ENCODE measurements around the gene KRTCAP2. TPM values are rescaled to one million over a fixed set of nuclear protein-coding genes. Genes with fewer than 3 reads are reported as not detected.

KRTCAP2 gene
- polyA plus RNA-seq, 4 donors: 144 to 286 (median 201) TPM

DNA sequence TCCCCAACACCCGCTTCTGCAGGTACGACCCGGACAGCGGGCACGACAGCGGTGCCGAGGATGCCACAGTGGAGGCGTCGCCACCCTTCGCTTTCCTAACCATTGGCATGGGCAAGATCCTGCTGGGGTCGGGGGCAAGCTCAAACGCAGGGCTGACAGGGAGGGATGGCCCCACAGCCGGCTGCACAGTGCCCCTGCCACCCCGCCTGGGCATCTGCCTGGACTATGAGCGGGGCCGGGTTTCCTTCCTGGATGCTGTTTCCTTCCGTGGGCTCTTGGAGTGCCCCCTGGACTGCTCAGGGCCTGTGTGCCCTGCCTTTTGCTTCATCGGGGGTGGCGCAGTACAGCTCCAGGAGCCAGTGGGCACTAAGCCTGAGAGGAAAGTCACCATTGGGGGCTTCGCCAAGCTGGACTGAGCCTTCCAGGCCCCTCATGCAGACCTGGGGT lies 10.7 kb upstream of the KRTCAP2 start:
- H3K4me1 ChIP-seq (ENCODE audit: control insufficient read depth in 3 of 3, insufficient read depth in 2 of 3, low read depth in 1 of 3, low read length in 2 of 3): peaks cover 4 to 20% (median 8%) of the 10 kb centered on the region in 3 donors
- 86 to 92% (median 91%) methylated on average over 20 of the region's 20 CpGs for WGBS, 3 donors
- no peak overlapping the region for H3K27ac ChIP-seq (ENCODE audit: low read depth in 1 of 3, low read length in 2 of 3)
- no peak for FAIRE-seq
- H3K36me3 ChIP-seq (ENCODE audit: control insufficient read depth in 3 of 3, insufficient read depth in 2 of 3, low read depth in 1 of 3, low read length in 3 of 3): peaks cover 0 to 6% (median 0%) of the 10 kb centered on the region in 3 donors
- no peaks in the 10 kb centered on the region for H3K27me3 ChIP-seq (ENCODE audit: control insufficient read depth in 3 of 3, insufficient read depth in 3 of 3, low read length in 3 of 3)
- H3K4me3 ChIP-seq (ENCODE audit: low read depth in 1 of 3, low read length in 3 of 3): no peak overlapping the region
- no peaks in the 10 kb centered on the region for H3K9me3 ChIP-seq (ENCODE audit: control insufficient read depth in 2 of 2, insufficient read depth in 1 of 2, low read depth in 1 of 2, low read length in 1 of 2)
- DNase-seq: no peak

DNA sequence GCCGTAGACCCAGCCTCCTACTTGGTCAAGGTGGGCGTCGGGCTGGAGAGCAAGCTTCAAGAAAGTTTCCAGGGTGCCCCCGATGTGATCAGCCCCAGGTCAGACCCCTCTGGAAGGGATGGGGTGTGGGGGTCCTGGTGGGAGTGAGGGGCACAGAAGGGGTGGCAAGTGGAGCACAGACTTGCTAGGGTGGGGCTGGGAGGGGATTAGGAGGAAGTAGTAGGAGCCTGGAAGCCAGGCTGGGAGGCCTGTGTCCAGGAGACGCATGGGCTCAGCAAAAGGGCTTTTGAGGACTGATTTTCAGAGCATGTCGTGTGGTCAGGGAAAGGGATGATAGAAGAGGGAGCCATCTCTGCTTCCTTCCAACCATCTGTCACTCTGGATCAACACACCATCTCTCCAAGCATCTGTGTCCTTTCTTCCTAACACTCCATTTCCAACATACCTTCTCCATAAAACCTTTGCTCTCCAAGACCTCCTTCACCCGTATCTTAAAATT lies 9.0 kb upstream of the KRTCAP2 start:
- Histone ChIP-seq H3K27me3 (ENCODE audit: control insufficient read depth in 3 of 3, insufficient read depth in 3 of 3, low read length in 3 of 3) (no peaks in the 10 kb centered on the region), H3K36me3 (ENCODE audit: control insufficient read depth in 3 of 3, insufficient read depth in 2 of 3, low read depth in 1 of 3, low read length in 3 of 3) (peaks cover 0 to 10% (median 0%) of the 10 kb centered on the region in 3 donors), H3K27ac (ENCODE audit: low read depth in 1 of 3, low read length in 2 of 3) (no peak overlapping the region), H3K4me3 (ENCODE audit: low read depth in 1 of 3, low read length in 3 of 3) (no peak overlapping the region), H3K4me1 (ENCODE audit: control insufficient read depth in 3 of 3, insufficient read depth in 2 of 3, low read depth in 1 of 3, low read length in 2 of 3) (peaks cover 4 to 20% (median 8%) of the 10 kb centered on the region in 3 donors), H3K9me3 (ENCODE audit: control insufficient read depth in 2 of 2, insufficient read depth in 1 of 2, low read depth in 1 of 2, low read length in 1 of 2) (no peaks in the 10 kb centered on the region)
- no peak for FAIRE-seq
- 89 to 91% (median 91%) methylated on average over 6 to 7 of the region's 7 CpGs for WGBS, 3 donors
- DNase-seq: no peak

DNA sequence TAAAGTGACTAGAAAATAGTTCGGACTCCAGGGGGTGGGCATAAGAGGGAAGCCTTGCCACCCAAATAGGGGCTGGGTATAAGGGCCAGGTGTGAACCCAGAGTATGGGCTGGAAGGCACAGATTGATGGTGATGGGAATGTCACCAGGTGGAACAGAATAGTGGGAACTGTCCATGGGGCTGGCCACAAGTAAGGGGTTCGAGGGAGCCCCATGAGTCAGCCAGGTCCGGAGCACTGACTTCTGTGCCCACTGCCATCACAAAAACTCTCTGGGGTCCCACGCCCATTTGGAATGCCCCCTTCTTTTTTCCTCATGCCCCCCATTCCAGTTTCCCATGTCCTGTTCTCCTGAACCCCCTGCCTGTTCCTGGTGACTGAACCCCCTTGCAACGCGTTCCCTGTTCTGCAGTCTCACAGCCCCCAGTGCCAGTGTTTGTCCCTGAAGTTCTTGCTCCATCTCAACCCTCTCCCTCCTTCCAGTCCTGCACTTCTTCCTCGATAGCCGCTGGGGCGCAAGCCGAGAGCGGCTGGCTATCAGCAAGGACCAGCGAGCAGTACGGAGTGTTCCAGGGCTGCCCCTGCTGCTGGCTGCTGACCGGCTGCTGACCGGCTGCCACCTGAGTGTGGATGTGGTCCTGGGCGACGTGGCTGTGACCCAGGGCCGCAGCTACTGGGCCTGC lies 8.4 kb upstream of the KRTCAP2 start:
- Histone ChIP-seq H3K36me3 (ENCODE audit: control insufficient read depth in 3 of 3, insufficient read depth in 2 of 3, low read depth in 1 of 3, low read length in 3 of 3) (peaks cover 0 to 10% (median 0%) of the 10 kb centered on the region in 3 donors), H3K4me1 (ENCODE audit: control insufficient read depth in 3 of 3, insufficient read depth in 2 of 3, low read depth in 1 of 3, low read length in 2 of 3) (peaks cover 4 to 20% (median 8%) of the 10 kb centered on the region in 3 donors), H3K27me3 (ENCODE audit: control insufficient read depth in 3 of 3, insufficient read depth in 3 of 3, low read length in 3 of 3) (no peaks in the 10 kb centered on the region), H3K9me3 (ENCODE audit: control insufficient read depth in 2 of 2, insufficient read depth in 1 of 2, low read depth in 1 of 2, low read length in 1 of 2) (no peaks in the 10 kb centered on the region), H3K4me3 (ENCODE audit: low read depth in 1 of 3, low read length in 3 of 3) (no peak overlapping the region), H3K27ac (ENCODE audit: low read depth in 1 of 3, low read length in 2 of 3) (no peak overlapping the region)
- no peak for FAIRE-seq
- 87 to 94% (median 93%) methylated on average over 18 of the region's 18 CpGs for WGBS, 3 donors
- DNase-seq: no peak

DNA sequence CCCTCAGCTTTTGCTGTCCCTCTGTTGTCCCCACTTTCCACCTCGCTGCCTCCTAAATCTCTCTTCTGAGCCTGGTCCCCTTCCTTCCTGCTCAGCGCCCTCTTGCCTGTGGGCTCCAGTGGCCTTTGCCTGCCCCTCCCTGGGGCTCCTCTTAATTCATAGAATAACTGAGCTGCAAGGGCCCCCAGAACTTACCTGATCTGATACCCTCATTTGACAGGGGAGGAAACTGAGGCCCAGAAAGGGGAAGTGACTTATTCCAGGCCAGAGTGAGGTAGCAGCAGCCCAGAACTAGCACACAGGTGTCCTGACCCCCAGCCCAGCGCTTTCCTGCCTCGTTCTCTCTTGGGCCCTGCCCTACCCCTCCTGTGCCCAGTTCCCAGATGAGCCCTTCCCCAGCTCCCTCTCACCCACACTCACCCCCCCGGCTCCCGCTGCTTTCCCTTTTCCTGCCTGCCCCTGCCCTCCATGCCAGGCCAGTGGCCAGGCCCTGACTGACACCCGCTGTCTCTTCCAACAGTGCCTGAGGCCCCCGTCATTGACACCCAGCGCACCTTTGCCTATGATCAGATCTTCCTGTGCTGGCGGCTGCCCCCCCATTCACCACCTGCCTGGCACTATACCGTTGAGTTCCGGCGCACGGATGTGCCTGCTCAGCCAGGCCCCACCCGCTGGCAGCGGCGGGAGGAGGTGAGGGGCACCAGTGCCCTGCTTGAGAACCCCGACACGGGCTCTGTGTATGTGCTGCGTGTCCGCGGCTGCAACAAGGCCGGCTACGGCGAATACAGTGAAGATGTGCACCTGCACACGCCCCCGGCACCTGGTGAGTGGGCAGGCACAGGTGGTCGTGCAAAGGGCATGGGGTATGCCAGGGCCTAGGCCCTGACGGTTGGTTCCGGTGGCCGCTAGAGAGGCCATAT lies 6.3 kb upstream of the KRTCAP2 start:
- H3K4me3 ChIP-seq (ENCODE audit: low read depth in 1 of 3, low read length in 3 of 3): no peak overlapping the region
- no peak for DNase-seq
- no peak for FAIRE-seq
- no peak overlapping the region for H3K27ac ChIP-seq (ENCODE audit: low read depth in 1 of 3, low read length in 2 of 3)
- no peaks in the 10 kb centered on the region for H3K9me3 ChIP-seq (ENCODE audit: control insufficient read depth in 2 of 2, insufficient read depth in 1 of 2, low read depth in 1 of 2, low read length in 1 of 2)
- peaks cover 3 to 6% (median 4%) of the 10 kb centered on the region in 3 donors for H3K4me1 ChIP-seq (ENCODE audit: control insufficient read depth in 3 of 3, insufficient read depth in 2 of 3, low read depth in 1 of 3, low read length in 2 of 3)
- peaks cover 0 to 5% (median 0%) of the 10 kb centered on the region in 3 donors for H3K36me3 ChIP-seq (ENCODE audit: control insufficient read depth in 3 of 3, insufficient read depth in 2 of 3, low read depth in 1 of 3, low read length in 3 of 3)
- 47 to 89% (median 70%) methylated on average over 30 to 31 of the region's 31 CpGs for WGBS, 3 donors
- H3K27me3 ChIP-seq (ENCODE audit: control insufficient read depth in 3 of 3, insufficient read depth in 3 of 3, low read length in 3 of 3): peaks cover 0 to 12% (median 0%) of the 10 kb centered on the region in 3 donors

DNA sequence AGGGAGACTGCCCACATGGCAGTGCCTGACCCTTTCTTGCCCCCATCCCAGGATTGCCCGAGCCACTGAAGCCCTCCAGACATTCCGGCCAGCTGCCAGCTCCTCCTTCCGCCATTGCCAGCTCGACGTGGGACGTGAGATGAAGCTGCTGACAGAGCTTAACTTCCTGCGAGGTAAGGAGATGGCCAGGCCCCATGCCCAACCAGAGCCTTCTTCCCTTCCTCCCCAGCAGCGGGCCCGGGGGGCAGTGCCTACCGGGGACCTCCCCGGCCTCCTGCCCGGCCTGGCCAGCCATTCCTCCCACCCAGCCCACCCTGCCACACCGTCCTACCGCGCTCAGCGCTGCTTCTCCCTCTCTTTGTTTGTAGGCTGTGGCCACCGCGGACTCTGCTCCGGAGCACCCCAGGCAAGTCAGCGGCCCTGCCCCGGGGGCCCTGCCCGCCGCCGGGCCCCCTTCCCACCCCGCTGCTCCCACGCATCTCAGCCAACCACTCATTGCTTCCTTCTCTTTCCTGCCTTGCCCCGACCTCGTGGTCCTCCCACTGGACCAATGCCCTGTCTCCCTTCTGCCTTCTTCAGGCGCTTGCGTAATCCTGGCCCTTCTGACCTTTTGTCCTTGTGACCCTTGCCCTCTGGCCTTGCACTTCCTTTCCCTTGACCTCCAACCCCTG lies 5.5 kb upstream of the KRTCAP2 start:
- Histone ChIP-seq H3K27ac (ENCODE audit: low read depth in 1 of 3, low read length in 2 of 3) (no peak overlapping the region), H3K36me3 (ENCODE audit: control insufficient read depth in 3 of 3, insufficient read depth in 2 of 3, low read depth in 1 of 3, low read length in 3 of 3) (peaks cover 0 to 5% (median 0%) of the 10 kb centered on the region in 3 donors), H3K9me3 (ENCODE audit: control insufficient read depth in 2 of 2, insufficient read depth in 1 of 2, low read depth in 1 of 2, low read length in 1 of 2) (no peaks in the 10 kb centered on the region), H3K27me3 (ENCODE audit: control insufficient read depth in 3 of 3, insufficient read depth in 3 of 3, low read length in 3 of 3) (peaks cover 0 to 20% (median 2%) of the 10 kb centered on the region in 3 donors), H3K4me1 (ENCODE audit: control insufficient read depth in 3 of 3, insufficient read depth in 2 of 3, low read depth in 1 of 3, low read length in 2 of 3) (peaks cover 3 to 6% (median 4%) of the 10 kb centered on the region in 3 donors), H3K4me3 (ENCODE audit: low read depth in 1 of 3, low read length in 3 of 3) (no peak overlapping the region)
- FAIRE-seq (no peak), DNase-seq (no peak)
- 66 to 82% (median 74%) methylated on average over 23 to 30 of the region's 30 CpGs for WGBS, 3 donors

DNA sequence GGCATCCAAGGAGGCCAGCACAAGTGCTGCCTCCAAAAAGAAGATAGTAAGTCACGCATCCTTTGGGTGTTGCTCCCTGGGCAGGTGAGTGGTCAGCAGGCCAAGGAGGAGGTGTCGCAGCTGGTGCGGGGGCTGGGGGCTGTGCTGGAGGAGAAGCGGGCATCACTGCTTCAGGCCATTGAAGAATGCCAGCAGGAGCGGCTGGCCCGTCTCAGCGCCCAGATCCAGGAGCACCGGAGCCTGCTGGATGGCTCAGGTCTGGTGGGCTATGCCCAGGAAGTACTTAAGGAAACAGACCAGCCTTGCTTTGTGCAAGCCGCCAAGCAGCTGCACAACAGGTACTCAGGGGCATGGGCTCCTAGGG lies 4.8 kb upstream of the KRTCAP2 start:
- no peak overlapping the region for H3K4me3 ChIP-seq (ENCODE audit: low read depth in 1 of 3, low read length in 3 of 3)
- no peaks in the 10 kb centered on the region for H3K9me3 ChIP-seq (ENCODE audit: control insufficient read depth in 2 of 2, insufficient read depth in 1 of 2, low read depth in 1 of 2, low read length in 1 of 2)
- peaks cover 3 to 6% (median 4%) of the 10 kb centered on the region in 3 donors for H3K4me1 ChIP-seq (ENCODE audit: control insufficient read depth in 3 of 3, insufficient read depth in 2 of 3, low read depth in 1 of 3, low read length in 2 of 3)
- no peak overlapping the region for H3K27ac ChIP-seq (ENCODE audit: low read depth in 1 of 3, low read length in 2 of 3)
- peaks cover 0 to 24% (median 2%) of the 10 kb centered on the region in 3 donors for H3K27me3 ChIP-seq (ENCODE audit: control insufficient read depth in 3 of 3, insufficient read depth in 3 of 3, low read length in 3 of 3)
- FAIRE-seq (no peak), DNase-seq (no peak)
- WGBS, 3 donors: 96 to 99% (median 97%) methylated on average over 9 of the region's 9 CpGs
- peaks cover 0 to 5% (median 0%) of the 10 kb centered on the region in 3 donors for H3K36me3 ChIP-seq (ENCODE audit: control insufficient read depth in 3 of 3, insufficient read depth in 2 of 3, low read depth in 1 of 3, low read length in 3 of 3)

DNA sequence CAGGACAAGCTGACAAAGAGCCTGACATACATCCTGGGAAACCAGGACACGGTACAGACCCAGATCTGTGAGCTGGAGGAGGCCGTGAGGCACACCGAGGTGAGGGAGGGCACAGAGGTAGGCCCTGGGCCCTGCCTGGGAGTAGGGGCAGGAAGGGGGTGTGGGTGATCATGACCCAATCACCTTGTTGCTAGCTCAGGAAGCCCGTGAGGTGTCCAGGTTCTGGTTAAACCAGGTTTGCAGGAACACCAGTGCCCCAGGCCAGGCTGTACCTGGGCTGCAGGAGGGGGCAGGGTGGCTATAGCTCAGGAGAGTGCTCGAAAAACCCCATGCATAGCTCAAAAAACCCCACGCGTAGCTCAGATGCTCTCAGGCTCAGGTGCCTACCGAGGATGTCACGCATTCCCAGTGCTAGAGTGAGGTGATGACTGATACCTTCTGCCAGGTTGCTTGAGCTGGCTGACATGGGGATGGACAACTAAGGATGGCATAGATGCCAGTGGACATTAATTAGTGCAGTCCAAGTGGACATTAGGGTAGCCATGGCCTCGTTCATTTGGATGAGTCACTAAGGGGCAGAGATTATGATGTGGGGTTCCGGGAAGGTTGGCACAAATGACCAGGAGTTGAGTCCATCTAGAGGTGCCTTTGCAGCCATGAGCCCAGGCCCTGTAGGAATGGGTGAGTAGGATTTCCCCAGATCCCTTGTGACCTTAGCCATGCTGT lies 4.3 kb upstream of the KRTCAP2 start:
- WGBS, 3 donors: 62 to 81% (median 64%) methylated on average over 11 of the region's 11 CpGs
- H3K4me1 ChIP-seq (ENCODE audit: control insufficient read depth in 3 of 3, insufficient read depth in 2 of 3, low read depth in 1 of 3, low read length in 2 of 3): peaks cover 3 to 8% (median 4%) of the 10 kb centered on the region in 3 donors

More for the DNA sequence above, 4.3 kb upstream of the KRTCAP2 start:
- Histone ChIP-seq H3K27me3 (ENCODE audit: control insufficient read depth in 3 of 3, insufficient read depth in 3 of 3, low read length in 3 of 3) (peaks cover 0 to 24% (median 2%) of the 10 kb centered on the region in 3 donors), H3K27ac (ENCODE audit: low read depth in 1 of 3, low read length in 2 of 3) (no peak overlapping the region), H3K4me3 (ENCODE audit: low read depth in 1 of 3, low read length in 3 of 3) (no peak overlapping the region), H3K36me3 (ENCODE audit: control insufficient read depth in 3 of 3, insufficient read depth in 2 of 3, low read depth in 1 of 3, low read length in 3 of 3) (peaks cover 0 to 5% (median 0%) of the 10 kb centered on the region in 3 donors), H3K9me3 (ENCODE audit: control insufficient read depth in 2 of 2, insufficient read depth in 1 of 2, low read depth in 1 of 2, low read length in 1 of 2) (no peaks in the 10 kb centered on the region)
- no peak for FAIRE-seq
- DNase-seq: no peak

All from small intestine (tissue), 7 donors.